Hepatic stellate cell (primary cell): Measurements from ENCODE around the gene TLE2.
A peak's percentile ranks its signal among the peaks of the same experiment; 100 is the strongest.
"Not testable (repeated sequence)": the region's sequence is repeated elsewhere in the genome, so short reads cannot be mapped to it uniquely, and the experiment has no call there.

Experiments used
- DNase-seq: peaks from one replicate; pipeline ENCODE4 v3.0.0; 2011; ENCODE audit warnings: low spot score

Gene TLE2

DNA sequence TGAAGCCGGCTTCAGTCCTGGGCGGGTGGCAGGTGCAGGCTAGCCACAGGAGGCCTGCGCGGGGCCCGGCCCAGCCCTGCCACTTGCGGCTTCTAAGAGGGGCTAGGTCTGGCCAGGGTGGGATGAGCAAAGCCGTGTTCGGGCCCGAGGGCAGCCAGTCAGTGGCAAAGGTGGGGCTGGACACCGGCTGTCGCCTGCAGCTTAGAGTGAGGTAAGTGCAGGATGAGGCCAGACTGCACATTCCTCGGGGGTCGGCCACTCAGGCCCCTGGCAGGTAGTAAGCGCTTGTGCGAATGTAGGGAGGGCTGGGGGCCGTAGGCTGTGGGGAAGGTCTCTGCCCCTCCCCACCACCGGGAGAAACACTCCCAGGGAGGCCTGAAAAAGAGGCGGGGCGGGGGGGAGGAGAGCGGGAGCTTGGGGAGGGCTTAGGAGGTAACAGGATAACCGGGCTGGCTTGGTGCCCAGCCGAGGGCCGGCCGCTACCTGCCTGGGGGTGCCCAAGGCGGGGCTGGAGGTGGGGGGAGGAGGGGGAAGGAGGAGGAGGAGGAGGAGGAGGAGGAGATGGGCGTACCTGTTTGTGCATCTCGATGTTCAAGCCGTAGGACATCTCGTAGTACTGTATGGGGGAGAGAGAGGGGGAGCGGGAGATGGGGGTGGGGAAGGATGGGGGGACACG, 26.8 kb upstream of the TLE2 start:
- DNase-seq = no peak

DNA sequence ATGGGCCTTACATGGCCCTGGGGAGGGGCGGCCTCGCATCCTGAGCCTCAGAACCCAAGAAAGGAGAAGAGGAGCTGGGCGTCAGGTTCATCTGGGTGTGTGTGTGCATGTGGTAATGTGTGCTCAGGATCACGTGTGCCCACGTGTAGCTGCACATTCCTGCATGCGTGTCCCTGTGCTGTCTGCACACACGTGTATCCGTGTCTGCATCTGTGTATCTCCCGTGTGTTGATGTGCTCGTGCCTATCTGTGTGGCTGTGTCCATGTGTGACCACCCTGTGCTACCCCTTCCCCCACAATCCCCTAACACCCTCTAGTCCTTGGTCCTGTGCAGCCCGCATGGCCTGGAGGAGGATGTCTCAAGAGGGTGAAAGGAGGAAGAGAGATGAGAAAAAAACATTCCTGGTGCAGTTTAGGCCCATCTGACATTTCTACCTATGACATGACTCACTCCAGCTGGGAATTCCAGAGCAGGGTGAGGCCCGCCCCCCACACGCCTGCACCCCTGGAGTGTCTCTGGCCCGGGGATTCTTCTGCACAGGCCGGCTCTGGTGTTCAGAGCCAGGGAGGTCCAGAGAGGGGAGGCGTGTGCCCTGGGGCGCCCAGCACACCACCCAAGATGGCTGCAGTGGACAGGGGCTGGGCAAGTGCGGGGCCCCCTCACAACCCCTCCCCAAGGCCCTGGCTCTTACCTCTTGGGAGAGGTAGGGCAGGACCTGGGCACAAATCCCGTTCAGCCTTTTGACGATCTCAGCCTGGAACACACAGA, 26.1 kb upstream of the TLE2 start:
- no peak for DNase-seq

DNA sequence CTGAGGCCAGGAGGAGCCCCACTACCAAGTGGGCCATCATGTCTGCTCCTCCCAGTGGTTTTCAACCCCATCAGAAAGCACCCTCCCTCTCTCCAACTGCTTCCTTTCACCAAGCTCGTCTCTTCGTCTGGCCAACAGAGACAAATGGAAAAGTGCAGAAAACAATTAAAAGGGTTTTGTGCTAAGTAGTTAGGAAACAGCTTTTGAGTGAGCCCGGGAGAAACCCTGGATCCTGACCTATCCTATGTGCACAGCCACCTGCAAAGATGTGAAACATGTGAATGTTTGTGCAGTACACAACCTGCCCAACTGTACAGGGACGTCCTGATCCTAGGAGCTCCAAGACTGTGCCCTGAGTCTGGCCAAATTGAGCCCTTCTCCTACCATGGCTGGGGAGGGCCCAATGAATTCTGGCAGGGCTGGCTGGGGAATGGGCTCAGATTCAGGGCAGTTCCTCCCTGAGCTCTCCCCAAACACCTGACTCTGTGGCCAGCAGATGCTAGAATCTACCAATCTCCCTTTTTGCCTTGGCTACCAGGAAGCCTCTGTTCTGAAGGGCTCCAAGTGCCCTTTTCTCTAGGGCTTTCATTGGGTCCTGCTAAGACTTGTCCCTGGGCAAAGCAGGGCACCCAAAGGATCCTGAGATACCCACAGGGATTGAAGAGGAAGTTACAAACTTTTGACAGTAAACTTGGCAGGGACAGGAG, 25.3 kb upstream of the TLE2 start:
- no peak for DNase-seq

DNA sequence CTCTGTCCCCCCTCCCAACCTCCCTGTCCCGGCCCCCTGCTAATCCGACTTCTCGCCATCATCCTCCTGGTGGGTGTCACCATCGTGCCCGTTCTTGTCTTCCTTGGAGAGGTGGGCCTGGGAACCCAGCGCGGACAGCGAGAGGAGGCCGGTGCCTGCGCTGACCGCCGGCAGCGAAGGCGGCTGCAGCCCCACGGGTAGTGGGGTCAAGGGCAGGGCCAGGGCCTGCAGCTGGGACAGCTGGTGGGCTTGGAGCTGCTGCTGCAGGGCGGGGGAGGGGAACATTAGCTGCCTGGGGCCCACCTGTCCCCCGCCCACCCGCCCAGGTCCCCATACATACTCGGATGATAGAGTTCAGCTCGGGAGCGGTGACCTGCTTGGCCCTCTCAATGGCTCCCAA, 24.7 kb upstream of the TLE2 start:
- DNase-seq = no peak

DNA sequence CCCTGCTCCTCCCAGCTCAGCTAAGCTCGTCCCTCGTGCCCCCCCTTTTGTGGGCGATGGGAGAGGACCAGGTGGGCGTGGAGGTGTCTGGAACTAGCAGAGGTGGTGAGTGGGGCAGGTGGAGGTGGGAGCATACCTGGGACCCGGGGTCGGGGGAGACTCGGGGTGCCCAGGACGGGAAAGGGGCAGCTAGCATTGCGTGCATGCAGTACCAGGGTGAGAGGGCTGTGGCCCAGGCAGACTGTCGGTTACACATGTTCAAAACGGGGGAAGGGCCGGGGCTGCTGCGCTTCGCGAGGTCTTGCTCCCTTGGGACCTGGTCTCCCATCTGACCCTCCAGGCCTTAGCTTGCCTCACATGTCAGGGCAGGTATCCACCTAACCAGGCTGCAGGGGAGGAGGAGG, 24.1 kb upstream of the TLE2 start:
- no peak for DNase-seq

DNA sequence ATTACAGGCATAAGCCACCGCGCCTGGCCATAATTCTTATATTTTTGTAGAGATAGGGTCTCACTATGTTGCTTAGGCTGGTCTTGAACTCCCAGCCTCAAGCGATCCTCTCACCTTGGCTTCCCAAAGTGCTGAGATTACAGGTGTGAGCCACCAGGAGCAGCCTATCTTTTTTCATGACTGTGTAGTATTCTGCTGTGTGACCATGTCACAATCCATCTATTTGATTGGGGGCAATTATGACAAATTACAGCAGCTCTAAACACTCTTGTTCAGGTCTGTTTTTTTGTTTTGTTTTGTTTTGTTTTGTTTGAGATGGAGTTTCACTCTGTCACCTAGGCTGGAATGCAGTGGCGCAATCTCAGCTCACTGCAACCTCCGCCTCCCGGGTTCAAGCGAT, 20.9 kb upstream of the TLE2 start:
- DNase-seq = not testable (repeated sequence)

DNA sequence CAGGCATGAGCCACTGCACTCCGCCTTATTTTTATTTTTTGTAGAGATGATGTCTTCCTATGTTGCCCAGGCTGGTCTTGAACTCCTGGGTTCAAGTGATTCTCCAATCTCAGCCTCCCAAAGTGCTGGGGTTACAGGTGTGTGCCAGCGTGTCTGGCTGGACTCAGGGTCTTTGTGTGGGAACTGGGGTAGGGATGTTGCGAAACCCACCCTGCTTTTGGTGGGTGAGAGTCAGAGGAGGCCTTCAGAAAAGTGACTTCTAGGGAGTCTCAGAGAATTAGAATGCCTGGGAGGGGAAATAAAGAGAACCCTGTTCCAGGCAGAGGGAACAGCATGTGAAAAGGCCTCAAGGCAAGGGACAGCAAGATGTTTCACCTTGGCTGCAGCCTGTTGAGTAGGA, 20.0 kb upstream of the TLE2 start:
- DNase-seq = no peak

DNA sequence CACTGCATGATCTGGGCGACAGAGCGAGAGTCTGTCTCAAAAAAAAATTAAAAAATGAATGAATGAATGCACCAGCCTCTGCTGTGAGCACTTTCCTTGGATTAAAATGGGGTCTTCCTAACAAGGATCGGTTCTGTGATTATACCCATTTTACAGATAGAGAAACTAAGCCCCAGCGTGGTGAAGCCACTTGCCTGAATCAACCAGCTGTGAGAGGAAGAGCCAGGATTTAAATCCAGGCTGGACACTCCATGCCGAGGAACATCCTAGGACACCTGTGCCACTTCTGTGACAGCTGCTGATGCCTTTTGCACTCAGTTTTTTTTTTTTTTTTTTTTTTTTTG, 19.1 kb upstream of the TLE2 start:
- no peak for DNase-seq

DNA sequence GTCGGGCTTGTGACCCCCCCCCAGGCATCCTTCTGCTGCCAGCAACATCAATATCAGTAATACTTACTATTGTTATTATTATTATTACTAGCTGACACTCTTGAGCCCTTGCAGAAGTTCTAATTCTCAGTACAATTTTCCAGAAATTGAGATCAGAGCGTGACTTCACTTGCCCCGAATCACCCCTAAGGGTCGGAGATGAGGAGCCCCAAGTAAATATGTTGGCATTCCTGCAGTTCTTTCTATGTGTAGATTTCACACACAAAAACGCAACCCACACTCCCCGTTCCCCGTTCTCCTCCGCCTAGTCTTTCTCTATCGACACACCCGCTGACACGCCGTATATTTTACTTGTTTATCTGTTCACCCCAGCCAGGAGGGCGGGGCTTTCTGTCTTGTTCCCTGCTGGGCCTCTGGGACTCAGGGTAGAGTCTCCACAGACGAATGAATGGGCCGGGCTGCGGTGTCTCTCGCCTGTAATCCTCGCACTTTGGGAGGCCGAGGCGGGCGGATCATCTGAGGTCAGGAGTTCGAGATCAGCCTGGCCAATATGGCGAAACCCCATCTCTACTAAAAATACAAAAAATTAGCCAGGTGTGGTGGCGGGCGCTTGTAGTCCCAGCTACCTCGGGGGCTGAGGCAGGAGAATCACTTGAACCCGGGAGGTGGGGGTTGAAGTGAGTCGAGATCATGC, 18.6 kb upstream of the TLE2 start:
- DNase-seq = peak; percentile 83

DNA sequence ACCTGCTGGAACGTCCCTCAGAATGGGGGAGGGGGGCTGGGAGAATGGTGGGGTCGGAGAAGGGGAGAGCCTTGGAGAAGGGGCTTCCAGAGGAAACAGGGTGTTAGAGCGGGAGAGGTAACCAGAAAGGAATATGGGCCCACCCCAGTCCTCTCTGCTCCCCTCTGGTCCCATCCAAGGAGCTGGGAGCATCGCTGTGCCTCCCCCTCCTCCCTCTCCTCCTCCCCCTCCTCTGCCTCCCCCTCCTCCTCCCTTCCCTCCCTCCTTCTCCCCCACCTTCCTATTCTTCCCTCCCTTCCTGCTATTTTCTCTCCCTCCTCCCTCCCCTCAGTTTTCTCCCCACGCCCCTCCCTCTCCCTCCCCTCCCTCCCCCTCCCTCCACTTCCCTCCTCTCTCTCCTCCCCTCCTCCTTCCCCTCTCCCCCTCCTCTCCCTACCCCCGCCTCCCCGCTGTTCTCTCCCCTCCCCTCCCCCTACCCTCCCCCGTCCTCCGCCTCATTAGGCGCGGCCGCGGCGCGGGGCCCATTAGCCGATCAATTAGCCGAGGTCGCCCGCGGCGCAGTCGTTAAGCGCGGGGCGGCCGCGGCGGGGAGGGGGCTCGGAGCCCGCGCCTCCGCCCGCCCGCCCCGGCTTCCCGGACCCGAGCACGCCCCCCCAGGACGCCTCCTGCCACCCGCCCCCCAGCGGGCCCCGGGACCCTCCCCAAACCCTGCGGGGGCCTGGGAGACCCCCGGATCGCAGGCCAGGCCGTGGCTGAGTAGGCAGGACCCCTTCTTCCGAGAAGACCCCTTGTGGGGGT, 17.8 kb upstream of the TLE2 start:
- DNase-seq = no peak

DNA sequence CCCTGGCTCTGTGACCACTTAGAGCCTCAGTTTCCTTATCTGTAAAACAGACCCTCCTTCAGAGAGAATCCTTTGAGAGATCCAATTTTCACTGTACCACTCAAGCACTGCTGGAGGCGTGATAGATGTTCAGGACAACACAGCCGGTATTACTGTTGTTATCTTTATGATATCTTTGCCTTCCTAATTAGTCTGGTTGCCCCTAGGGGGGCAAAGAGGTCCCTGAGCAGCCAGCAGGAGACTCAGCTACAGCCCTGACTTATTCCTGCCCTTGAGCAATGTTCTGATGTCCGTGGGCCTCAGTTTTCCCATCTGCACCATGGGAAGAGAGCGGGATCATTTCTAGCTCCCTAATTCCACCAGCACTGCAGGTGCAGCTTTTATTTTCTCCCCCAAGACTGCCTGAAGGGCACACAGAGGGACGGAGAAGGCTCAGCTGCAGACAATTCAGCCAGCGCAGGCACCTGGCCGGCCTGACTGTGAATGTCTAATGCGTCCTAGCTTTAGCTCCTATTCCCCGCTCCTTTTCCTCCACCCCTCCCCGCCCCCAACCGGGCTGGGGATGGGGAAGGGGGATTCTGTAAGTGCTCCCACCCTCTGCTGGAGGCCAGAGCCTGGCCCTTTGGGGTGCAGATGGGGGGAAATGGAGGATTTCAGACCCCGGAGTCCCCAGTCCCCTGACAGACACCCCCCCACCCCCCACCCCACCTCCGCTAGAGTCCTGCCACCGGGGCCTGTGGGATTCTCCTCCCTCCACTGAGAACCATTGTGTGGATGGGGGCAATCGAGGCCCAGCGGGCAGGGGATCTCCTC, 17.0 kb upstream of the TLE2 start:
- DNase-seq = no peak

DNA sequence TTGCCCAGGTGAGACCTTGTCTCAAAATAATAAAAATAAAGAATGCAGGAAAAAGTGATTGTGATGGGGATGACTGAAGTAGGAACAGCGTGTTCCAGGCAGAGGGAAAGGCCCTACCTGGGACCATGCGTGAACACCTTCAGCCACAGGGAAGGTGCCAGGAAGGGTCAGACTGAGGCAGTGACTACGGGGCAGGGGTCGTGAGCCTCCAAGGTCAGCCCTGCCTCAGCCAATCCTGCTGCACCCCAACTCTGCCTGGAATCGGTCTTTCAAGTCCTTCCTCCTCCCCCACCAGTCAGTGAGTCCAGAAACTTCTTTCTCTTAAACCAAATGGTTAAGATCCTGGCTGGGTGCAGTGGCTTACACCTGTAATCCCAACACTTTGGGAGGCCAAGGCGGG, 16.1 kb upstream of the TLE2 start:
- no peak for DNase-seq

DNA sequence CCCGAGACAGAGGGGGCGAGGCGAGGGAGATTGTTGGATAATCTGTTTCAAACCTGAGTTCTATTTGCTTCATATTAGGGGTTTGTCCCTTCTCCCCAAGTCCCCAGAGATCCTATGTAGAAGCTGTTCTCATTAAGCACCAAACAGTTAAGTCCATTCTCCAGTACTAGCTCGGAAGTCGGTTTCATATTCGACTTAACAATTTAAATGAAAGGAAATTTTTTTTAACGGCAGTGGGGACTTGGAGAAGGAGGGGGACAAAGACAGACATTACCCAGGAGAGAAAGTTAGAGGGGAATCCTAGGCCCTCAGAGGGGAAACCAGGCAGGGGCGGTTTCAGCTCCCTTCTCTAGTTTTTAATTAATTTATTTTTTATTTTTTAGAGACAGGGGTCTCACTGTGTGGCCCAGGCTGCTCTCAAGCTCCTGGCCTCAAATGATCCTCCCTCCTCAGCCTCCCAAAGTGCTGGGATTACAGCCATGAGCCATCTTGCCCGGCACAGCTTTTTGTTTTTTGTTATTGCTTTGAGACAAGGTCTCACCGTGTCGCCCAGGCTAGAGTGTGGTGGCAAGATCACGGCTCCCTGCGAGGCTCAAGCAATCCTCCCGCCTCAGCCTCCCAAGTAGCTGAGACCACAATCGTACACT, 13.7 kb upstream of the TLE2 start:
- DNase-seq = no peak

DNA sequence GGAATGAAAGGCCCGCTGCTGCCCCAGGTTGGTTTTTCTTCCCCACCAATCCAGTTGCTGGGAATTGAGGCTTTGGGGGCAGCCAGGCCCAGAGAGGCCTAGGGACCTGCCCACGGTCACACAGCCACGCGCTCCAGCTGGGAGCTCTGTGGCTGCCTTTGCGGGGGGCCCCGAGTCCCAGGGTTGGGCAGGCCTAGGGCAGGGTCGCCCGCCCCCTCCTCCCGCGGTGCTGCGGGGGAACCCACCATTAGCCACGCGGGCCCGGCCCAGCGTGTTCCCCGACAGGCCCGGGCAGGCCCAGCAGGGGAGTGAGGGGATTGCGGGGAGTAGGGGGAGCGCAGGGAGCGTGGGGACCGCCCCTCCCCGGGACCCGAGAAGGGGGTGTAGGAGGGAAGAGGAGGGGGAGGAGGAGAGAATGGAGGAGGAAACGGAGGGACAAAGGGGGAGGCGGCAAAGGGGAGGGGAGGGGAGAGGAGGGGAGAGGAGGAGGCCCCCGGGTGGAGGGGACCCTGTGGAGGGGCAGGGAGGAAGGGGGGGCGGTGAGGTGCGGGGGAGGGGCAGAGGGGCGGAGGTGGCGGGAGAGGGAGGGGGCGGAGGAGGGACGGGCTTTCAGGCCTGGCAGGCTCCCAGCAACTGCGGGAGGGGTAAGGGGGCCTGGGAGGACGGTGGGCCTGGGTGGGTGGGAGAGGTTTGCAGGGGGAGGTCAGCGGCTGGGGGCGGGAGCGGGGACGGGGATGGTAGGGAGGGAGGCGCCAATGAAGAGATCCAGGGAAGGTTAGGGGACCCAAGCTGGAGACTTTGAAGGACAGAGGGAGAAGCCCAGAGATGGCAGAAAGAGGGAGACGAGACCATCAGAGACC, 12.9 kb upstream of the TLE2 start:
- no peak for DNase-seq

DNA sequence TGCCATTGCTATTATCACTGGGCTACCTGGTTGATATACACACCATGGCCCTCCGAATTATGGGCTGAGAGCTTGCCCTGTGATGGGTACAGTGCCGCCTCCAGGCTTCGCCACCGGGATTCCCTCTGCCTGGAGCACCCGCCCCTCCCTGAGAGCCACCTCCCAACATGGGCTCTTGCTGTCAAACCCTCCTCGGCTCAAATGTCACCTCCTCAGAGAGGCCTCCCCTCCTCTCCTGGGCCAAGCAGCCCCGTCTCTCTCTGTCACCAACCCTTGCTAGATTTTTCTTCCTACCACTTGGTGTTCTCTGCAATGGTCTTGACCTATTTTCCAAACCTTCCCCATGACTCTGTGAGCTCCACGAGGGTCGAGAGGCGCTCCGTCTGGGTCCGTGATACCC, 12.2 kb upstream of the TLE2 start:
- no peak for DNase-seq

DNA sequence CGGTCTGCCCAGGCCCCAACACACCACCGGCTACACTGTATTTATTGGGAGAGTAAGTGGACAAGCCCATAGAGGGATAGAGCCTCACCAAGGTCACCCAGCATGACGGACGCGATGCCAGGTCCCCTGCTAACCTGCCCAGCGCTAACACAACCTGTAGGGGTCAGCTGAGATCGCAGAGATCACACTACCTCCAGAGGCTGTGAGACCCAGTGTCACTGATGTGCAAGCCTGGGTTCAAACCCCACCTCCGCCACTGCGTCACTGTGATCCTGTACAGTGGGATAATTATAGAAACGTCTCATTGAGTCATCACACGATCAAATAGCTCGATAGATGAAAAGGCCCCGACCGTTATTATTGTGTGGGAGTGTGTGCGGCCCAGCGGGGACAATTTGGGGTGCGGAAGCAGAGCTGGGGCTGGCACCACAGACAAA, 10.6 kb upstream of the TLE2 start:
- DNase-seq = no peak

DNA sequence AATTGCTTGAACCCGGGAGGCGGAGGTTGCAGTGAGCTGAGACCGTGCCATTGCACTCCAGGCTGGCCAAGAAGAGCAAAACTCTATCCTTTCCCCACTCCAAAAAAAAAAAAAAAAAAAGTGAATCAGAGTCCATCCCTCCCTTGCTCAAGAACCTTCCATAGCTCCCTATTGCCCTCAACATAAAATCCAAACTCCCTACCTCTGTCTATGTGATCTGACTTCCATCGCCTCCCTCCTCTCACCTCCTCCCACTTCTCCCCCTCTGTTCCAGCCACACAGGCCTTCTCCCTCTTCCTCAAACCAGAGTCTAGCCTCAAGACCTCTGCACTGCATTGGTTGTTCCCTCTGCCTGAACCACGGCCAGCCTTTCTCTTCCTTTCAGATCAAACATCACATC, 10.0 kb upstream of the TLE2 start:
- no peak for DNase-seq

DNA sequence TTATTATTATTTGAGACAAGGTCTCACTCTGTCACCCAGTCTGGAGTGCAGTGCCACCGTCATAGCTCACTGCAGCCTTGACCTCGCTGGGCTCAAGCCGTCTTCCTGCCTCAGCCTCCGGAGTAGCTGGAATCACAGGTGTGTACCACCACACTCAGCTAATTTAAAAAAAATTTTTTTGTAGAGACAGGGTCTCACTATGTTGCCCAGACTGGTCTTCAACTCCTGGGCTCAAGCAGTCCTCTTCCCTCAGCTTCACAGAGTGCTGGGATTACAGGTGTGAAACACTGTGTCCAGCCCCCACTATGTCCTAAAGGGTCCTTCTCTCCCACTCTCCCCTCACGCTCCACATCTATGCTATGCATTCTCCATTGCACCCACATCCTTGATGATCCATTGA, 9.1 kb upstream of the TLE2 start:
- DNase-seq = no peak

DNA sequence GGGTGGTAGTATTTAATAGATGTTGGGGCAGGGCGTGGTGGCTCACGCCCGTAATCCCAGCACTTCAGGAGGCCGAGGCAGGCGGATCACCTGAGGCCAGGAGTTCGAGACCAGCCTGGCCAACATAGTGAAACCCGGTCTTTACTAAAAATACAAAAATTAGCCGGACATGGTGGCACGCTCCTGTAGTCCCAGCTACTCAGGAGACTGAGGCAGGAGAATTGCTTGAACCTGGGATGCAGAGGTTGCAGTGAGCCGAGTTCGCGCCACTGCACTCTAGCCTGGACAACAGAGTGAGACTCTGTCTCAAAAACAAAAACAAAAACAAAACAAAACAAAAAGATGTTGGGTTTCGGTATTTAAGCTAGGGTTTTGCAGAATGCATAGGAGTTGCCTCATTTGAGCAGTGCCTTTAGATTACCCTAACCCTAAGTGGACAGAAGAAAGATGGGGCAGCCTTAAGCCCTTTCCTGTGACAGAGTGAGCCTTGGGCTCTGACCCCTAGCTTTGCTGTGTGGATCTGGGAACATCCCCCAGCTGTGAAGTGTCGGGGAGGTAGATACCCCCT, 8.0 kb upstream of the TLE2 start:
- not testable (repeated sequence) for DNase-seq
